Keratinocyte (primary cell): ENCODE data around the gene TBC1D5. TPM values are rescaled to one million over a fixed set of nuclear protein-coding genes. Genes with fewer than 3 reads are reported as not detected.

Experiments
- DNase-seq: peaks from one replicate; pipeline ENCODE4 v3.0.0-alpha.2; 2011; ENCODE audit warnings: low read depth, missing footprints, low spot score
- FAIRE-seq: peaks from 2 replicates; lab custom pipeline; 2011; peaks lifted over from hg19 to GRCh38; lab: Jason Lieb, UNC
- H2AFZ ChIP-seq: 2 replicates; pipeline ENCODE4 v1.6.0; 2012; ENCODE audit warnings: low read length, control low read depth, inconsistent platforms; ENCODE audit not compliant: control insufficient read depth
- H3K27ac ChIP-seq: 2 replicates; pipeline ENCODE4 v1.5.1; 2011; ENCODE audit warnings: low read length; ENCODE audit not compliant: control insufficient read depth, insufficient read depth
- H3K27me3 ChIP-seq: 3 replicates; pipeline ENCODE4 v1.6.0; 2011; ENCODE audit warnings: low read length; ENCODE audit not compliant: control insufficient read depth, insufficient read depth; ENCODE audit errors: extremely low read depth
- H3K36me3 ChIP-seq, 2 experiments: 2 replicates in 1 of 2; 3 replicates in 1 of 2; pipeline ENCODE4 v1.5.1; 2011; ENCODE audit warnings: low read length in 2 of 2, mild to moderate bottlenecking in 1 of 2; ENCODE audit not compliant: control insufficient read depth in 2 of 2, insufficient read depth in 2 of 2; ENCODE audit errors: extremely low read depth in 1 of 2
- H3K4me1 ChIP-seq: 3 replicates; pipeline ENCODE4 v1.5.1; 2011; ENCODE audit warnings: low read length; ENCODE audit not compliant: control insufficient read depth, insufficient read depth; ENCODE audit errors: extremely low read depth
- H3K4me2 ChIP-seq: 3 replicates; pipeline ENCODE4 v1.6.0; 2011; ENCODE audit warnings: low read depth, low read length; ENCODE audit not compliant: control insufficient read depth, insufficient read depth; ENCODE audit errors: extremely low read depth
- H3K4me3 ChIP-seq, 3 experiments: fragments of 200-600 bp in 1 of 3; sonication (generic) in 1 of 3; 2 replicates in 2 of 3; 3 replicates in 1 of 3; pipeline ENCODE4 v1.5.1; 2011 to 2016; ENCODE audit warnings: low read length in 3 of 3, mild to moderate bottlenecking in 3 of 3, control low read depth in 2 of 3, inconsistent platforms in 1 of 3, low read depth in 1 of 3, mixed read lengths in 1 of 3, mixed run types in 1 of 3, moderate library complexity in 1 of 3; ENCODE audit not compliant: control insufficient read depth in 2 of 3, insufficient read depth in 2 of 3; ENCODE audit errors: extremely low read depth in 1 of 3
- H3K79me2 ChIP-seq: 2 replicates; pipeline ENCODE4 v1.6.0; 2012; ENCODE audit warnings: low read length; ENCODE audit not compliant: control insufficient read depth, insufficient read depth
- H3K9ac ChIP-seq: 3 replicates; pipeline ENCODE4 v1.6.0; 2011; ENCODE audit warnings: low read length; ENCODE audit not compliant: control insufficient read depth, insufficient read depth; ENCODE audit errors: extremely low read depth
- H3K9me1 ChIP-seq: 3 replicates; pipeline ENCODE4 v1.6.0; 2011; ENCODE audit warnings: low read length; ENCODE audit not compliant: control insufficient read depth, insufficient read depth; ENCODE audit errors: extremely low read depth
- H3K9me3 ChIP-seq: 2 replicates; pipeline ENCODE4 v1.5.1; 2012; ENCODE audit warnings: low read depth, low read length; ENCODE audit not compliant: control insufficient read depth
- H4K20me1 ChIP-seq: 3 replicates; pipeline ENCODE4 v1.6.0; 2011; ENCODE audit warnings: low read length; ENCODE audit not compliant: control insufficient read depth, insufficient read depth; ENCODE audit errors: extremely low read depth
- EZH2 ChIP-seq: IDR thresholded peaks from one replicate; pipeline ENCODE4 v1.6.1; 2012; ENCODE audit warnings: inconsistent platforms, mild to moderate bottlenecking, low read length, moderate library complexity
- dilution Hi-C: fragments of 300-500 bp; cut with MboI; formaldehyde crosslinking; loops from one replicate; pipeline ENCODE4 v1.7.0; 2020; ENCODE audit warnings: low sequenced_read_pairs; ENCODE audit not compliant: extremely low pct_ligation_motif_present
- polyA plus RNA-seq, 5 experiments: library from polyadenylated mRNA; depleted of rRNA in 3 of 5; stranded (reverse) in 3 of 5; stranded (forward) in 1 of 5; unstranded in 1 of 5; fragments of >200 nt; gene quantifications; 1 replicate in 1 of 5; 2 replicates in 3 of 5; 3 replicates in 1 of 5; pipeline versions ENCODE4 v1.2.1 to v1.2.3, GENCODE V29; 2011 to 2012; ENCODE audit warnings: missing spikeins in 2 of 5, low read depth in 1 of 5, low replicate concordance in 1 of 5
- TF ChIP-seq, protein P1 (sequence below), 3 experiments: IDR thresholded peaks in 1 of 3; conservative IDR thresholded peaks in 1 of 3; optimal IDR thresholded peaks in 1 of 3; 2 replicates in 2 of 3; 3 replicates in 1 of 3; pipeline versions ENCODE3 to v1.5.1; 2011; ENCODE audit warnings: low read length in 3 of 3, mild to moderate bottlenecking in 3 of 3, moderate library complexity in 2 of 3, control low read depth in 1 of 3, inconsistent platforms in 1 of 3; ENCODE audit not compliant: insufficient read depth in 2 of 3; ENCODE audit errors: extremely low read depth in 1 of 3

Gene TBC1D5
- polyA plus RNA-seq, 1 donor (not counting 4 experiments of a cell fraction or from before 2014, with no cell fraction given), result 25.8 TPM

DNA sequence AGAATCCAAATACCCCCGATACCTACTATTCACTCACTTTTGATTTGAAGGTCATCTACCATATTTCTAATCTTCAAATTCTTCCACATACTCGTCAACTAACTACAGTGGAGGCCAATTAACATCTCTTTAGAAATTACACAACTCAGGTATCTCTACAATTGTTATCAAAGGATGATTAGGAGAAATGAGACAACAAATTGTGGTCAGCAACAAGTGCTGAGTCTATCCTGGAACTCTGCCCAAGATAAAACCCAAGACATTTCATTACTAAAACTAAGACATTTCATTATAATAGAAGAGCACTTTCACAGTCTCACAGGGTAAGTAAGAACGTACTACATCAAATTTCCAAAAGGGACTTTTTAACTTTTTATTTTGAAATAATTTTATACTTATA lies 100.0 kb downstream of the TBC1D5 start:
- TF ChIP-seq EZH2, result no peak
- TF ChIP-seq, protein P1, sequence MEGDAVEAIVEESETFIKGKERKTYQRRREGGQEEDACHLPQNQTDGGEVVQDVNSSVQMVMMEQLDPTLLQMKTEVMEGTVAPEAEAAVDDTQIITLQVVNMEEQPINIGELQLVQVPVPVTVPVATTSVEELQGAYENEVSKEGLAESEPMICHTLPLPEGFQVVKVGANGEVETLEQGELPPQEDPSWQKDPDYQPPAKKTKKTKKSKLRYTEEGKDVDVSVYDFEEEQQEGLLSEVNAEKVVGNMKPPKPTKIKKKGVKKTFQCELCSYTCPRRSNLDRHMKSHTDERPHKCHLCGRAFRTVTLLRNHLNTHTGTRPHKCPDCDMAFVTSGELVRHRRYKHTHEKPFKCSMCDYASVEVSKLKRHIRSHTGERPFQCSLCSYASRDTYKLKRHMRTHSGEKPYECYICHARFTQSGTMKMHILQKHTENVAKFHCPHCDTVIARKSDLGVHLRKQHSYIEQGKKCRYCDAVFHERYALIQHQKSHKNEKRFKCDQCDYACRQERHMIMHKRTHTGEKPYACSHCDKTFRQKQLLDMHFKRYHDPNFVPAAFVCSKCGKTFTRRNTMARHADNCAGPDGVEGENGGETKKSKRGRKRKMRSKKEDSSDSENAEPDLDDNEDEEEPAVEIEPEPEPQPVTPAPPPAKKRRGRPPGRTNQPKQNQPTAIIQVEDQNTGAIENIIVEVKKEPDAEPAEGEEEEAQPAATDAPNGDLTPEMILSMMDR (optimal IDR thresholded peaks at IDR 0.05 in 1 of 3, IDR thresholded peaks at IDR 0.05 in 1 of 3, conservative IDR thresholded peaks at IDR 0.05 in 1 of 3; ENCODE audit: extremely low read depth in 1 of 3, insufficient read depth in 2 of 3, low read length in 3 of 3), result no peak
- FAIRE-seq, result no peak
- Histone ChIP-seq H3K4me3 (no peak overlapping the region), H3K79me2 (peaks cover 2% of the 10 kb centered on the region), H3K9ac (no peak overlapping the region), H3K9me3 (no peaks in the 10 kb centered on the region), H2AFZ (no peak overlapping the region), H3K4me2 (no peak overlapping the region), H3K4me1 (peaks cover 13% of the 10 kb centered on the region), H3K36me3 (no peaks in the 10 kb centered on the region), H3K9me1 (no peaks in the 10 kb centered on the region), H3K27me3 (no peaks in the 10 kb centered on the region), H3K27ac (no peak overlapping the region), H4K20me1 (no peaks in the 10 kb centered on the region)
- no peak for DNase-seq
- dilution Hi-C loops, result no loop called here

DNA sequence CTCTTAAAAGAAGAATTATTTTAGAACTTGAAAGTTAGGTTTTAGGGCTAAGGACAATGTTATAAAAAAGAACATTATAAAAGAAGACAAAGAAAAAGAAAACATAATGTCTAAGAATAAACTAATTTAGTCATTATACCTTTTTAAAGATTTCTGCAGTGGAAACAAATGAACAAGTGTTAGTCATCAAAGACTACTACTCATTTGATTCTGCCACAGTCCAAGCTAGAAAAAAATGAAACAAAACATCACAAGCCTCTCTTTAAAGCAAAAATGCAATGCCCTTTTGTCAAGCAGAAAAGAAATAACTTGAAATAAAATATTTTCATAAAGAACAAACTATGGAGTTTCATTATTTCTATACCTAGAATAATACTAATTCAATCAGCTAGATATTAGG lies 102.0 kb downstream of the TBC1D5 start:
- FAIRE-seq (no peak), DNase-seq (no peak)
- no peaks in the 10 kb centered on the region for H4K20me1 ChIP-seq
- no peaks in the 10 kb centered on the region for H3K36me3 ChIP-seq
- TF ChIP-seq, protein P1 (optimal IDR thresholded peaks at IDR 0.05 in 1 of 3, IDR thresholded peaks at IDR 0.05 in 1 of 3, conservative IDR thresholded peaks at IDR 0.05 in 1 of 3; ENCODE audit: extremely low read depth in 1 of 3, insufficient read depth in 2 of 3, low read length in 3 of 3), result no peak
- TF ChIP-seq EZH2, result no peak
- H3K27ac ChIP-seq, result no peak overlapping the region
- no peak overlapping the region for H3K9ac ChIP-seq
- H3K4me1 ChIP-seq, result peaks cover 13% of the 10 kb centered on the region
- no peaks in the 10 kb centered on the region for H3K27me3 ChIP-seq
- H3K4me3 ChIP-seq, result no peak overlapping the region
- no peak overlapping the region for H3K4me2 ChIP-seq
- H3K9me3 ChIP-seq, result no peaks in the 10 kb centered on the region
- dilution Hi-C loops, result no loop called here
- no peaks in the 10 kb centered on the region for H3K9me1 ChIP-seq
- H2AFZ ChIP-seq, result no peak overlapping the region
- peaks cover 2% of the 10 kb centered on the region for H3K79me2 ChIP-seq
